ENCODE results near the gene PLCG1.

GRCh38 chr20:41177636-41178035, 40.3 kb downstream of the PLCG1 start:
- TF ChIP-seq TAF1 (IDR thresholded peaks at IDR 0.05; ENCODE audit: low read depth) (no peak), EZH2 (IDR thresholded peaks at IDR 0.05; ENCODE audit: borderline replicate concordance, insufficient read depth, low read length, poor library complexity, severe bottlenecking) (no peak), CTCF (IDR thresholded peaks at IDR 0.05; ENCODE audit: poor library complexity, severe bottlenecking) (no peak), EP300 (conservative IDR thresholded peaks at IDR 0.05; ENCODE audit: poor library complexity, severe bottlenecking) (no peak), RAD21 (conservative IDR thresholded peaks at IDR 0.05) (no peak), POLR2AphosphoS5 (IDR thresholded peaks at IDR 0.05) (no peak), REST (IDR thresholded peaks at IDR 0.05; ENCODE audit: borderline replicate concordance) (no peak)

All from neural cell (in vitro differentiated cells).